ENCODE results near the gene REV3L. TPM values are rescaled to one million over a fixed set of nuclear protein-coding genes. Genes with fewer than 3 reads are reported as not detected.

Gene REV3L
- total RNA-seq, 1 experiment from 2014 or later: 5.3 TPM

GRCh38 chr6:111282515-111282914 lies 200.5 kb downstream of the REV3L start:
- H2AFZ ChIP-seq (ENCODE audit: low read length): no peak overlapping the region

More at GRCh38 chr6:111282515-111282914, 200.5 kb downstream of the REV3L start:
- Histone ChIP-seq H3K23ac (ENCODE audit: insufficient read length, low read depth, low read length) (no peak overlapping the region), H2BK15ac (ENCODE audit: low read depth, low read length) (no peak overlapping the region), H2BK20ac (ENCODE audit: low read depth, low read length, poor library complexity, severe bottlenecking) (no peak overlapping the region), H3K9ac (ENCODE audit: extremely low read depth, insufficient read length, low read length) (no peak overlapping the region), H3K4me2 (ENCODE audit: insufficient read depth, insufficient read length, low read length) (no peak overlapping the region), H3K79me2 (ENCODE audit: insufficient read depth, low read length) (no peaks in the 10 kb centered on the region), H3K14ac (ENCODE audit: insufficient read depth, low read length) (no peak overlapping the region), H4K5ac (ENCODE audit: insufficient read length, low read depth, low read length) (no peak overlapping the region), H2BK5ac (ENCODE audit: insufficient read length, low read length) (no peak overlapping the region), H3K56ac (ENCODE audit: insufficient read length, low read depth, low read length) (no peak overlapping the region), H2BK120ac (ENCODE audit: low read depth, low read length, poor library complexity, severe bottlenecking) (no peak overlapping the region), H3K4ac (ENCODE audit: low read depth, low read length) (no peak overlapping the region), H2AK5ac (ENCODE audit: insufficient read length, low read length) (no peak overlapping the region), H3K18ac (ENCODE audit: insufficient read length, low read depth, low read length) (no peak overlapping the region), H3K27me3 (ENCODE audit: insufficient read depth, low read length) (no peaks in the 10 kb centered on the region), H3K27ac (ENCODE audit: insufficient read length, low read depth, low read length) (no peak overlapping the region), H4K91ac (ENCODE audit: insufficient read length, low read depth, low read length) (no peak overlapping the region), H3K4me1 (ENCODE audit: insufficient read depth, low read length) (no peaks in the 10 kb centered on the region), H3T11ph (ENCODE audit: low read length) (no peak overlapping the region), H3K79me1 (ENCODE audit: insufficient read depth, low read depth, low read length, poor library complexity, severe bottlenecking) (no peaks in the 10 kb centered on the region), H2BK12ac (ENCODE audit: insufficient read length, low read depth, low read length) (no peak overlapping the region), H4K20me1 (ENCODE audit: control insufficient read depth, insufficient read depth, insufficient read length) (no peaks in the 10 kb centered on the region), H3K9me3 (ENCODE audit: control insufficient read depth, low read depth, low read length) (no peaks in the 10 kb centered on the region), H3K23me2 (ENCODE audit: insufficient read length, low read depth, low read length, poor library complexity, severe bottlenecking) (no peaks in the 10 kb centered on the region), H4K8ac (replicated peaks; ENCODE audit: insufficient read length, low read depth, low read length) (no peak overlapping the region)
- H3K27me3 Mint-ChIP-seq (ENCODE audit: low read depth): no peaks in the 10 kb centered on the region
- H3K36me3 Mint-ChIP-seq (ENCODE audit: insufficient read depth in 1 of 3, low read depth in 3 of 3): peaks cover 45 to 67% (median 58%) of the 10 kb centered on the region in 3 experiments
- no CpG with 5 or more reads among the region's 1 CpG for WGBS (ENCODE audit: extremely low coverage, insufficient read length, low lambda C conversion rate)
- no peak overlapping the region for H3K4me3 Mint-ChIP-seq
- peaks cover 10 to 17% of the 10 kb centered on the region in 2 experiments for H3K4me1 Mint-ChIP-seq
- DNase-seq: no peak
- no peak for TF ChIP-seq CTCF (conservative IDR thresholded peaks at IDR 0.05)
- H3K9me3 Mint-ChIP-seq: peaks cover 20 to 22% of the 10 kb centered on the region in 2 experiments
- no peak overlapping the region for H3K27ac Mint-ChIP-seq

Data from H9 (cell line).